SW480 (cell line): ENCODE results near the gene IFNA10.
A peak's percentile ranks its signal among the peaks of the same experiment; 100 is the strongest.
"Not testable (repeated sequence)": the region's sequence is repeated elsewhere in the genome, so short reads cannot be mapped to it uniquely, and the experiment has no call there.

ENCODE experiments used
- DNase-seq: peaks from one replicate; pipeline ENCODE4 v3.0.0-alpha.2; 2016; ENCODE audit warnings: low spot score

Gene IFNA10

GRCh38 chr9:21194867-21195776 lies 11.8 kb downstream of the IFNA10 start:
- peak; percentile 7 for DNase-seq

- DNase-seq: not testable (repeated sequence)
Observed at GRCh38 chr9:21187487-21187886, 19.5 kb downstream of the IFNA10 start, which contains the start of gene IFNA4. IFNA4 (minus strand) TSS chr9:21187587; CDS start chr9:21187531, 56 bp downstream.

GRCh38 chr9:21182810-21183736 lies 23.9 kb downstream of the IFNA10 start:
- DNase-seq: peak; percentile 22

- DNase-seq: no peak
Observed at GRCh38 chr9:21174671-21175070, 32.3 kb downstream of the IFNA10 start.

GRCh38 chr9:21172156-21172555 lies 34.8 kb downstream of the IFNA10 start:
- no peak for DNase-seq

- no peak for DNase-seq
Observed at GRCh38 chr9:21171351-21171750, 35.6 kb downstream of the IFNA10 start.

- DNase-seq: not testable (repeated sequence)
Observed at GRCh38 chr9:21166560-21166959, 40.4 kb downstream of the IFNA10 start, which contains the start of gene IFNA21. IFNA21 (minus strand) TSS chr9:21166660; CDS start chr9:21166612, 48 bp downstream.

- DNase-seq: no peak
Observed at GRCh38 chr9:21165516-21165915, 41.4 kb downstream of the IFNA10 start.

GRCh38 chr9:21160178-21160577 lies 46.8 kb downstream of the IFNA10 start:
- peak; percentile 29 for DNase-seq
